HG03439 (cell line): ENCODE results near the gene VRK1.
"Not testable (repeated sequence)": the region's sequence is repeated elsewhere in the genome, so short reads cannot be mapped to it uniquely, and the experiment has no call there.

Source experiments
- ATAC-seq: cut with Tn5 transposase; IDR thresholded peaks from one replicate; pipeline ENCODE4 v1.9.1; 2021; ENCODE audit warnings: mild to moderate bottlenecking, moderate library complexity; ENCODE audit not compliant: unreplicated experiment

The VRK1 gene

DNA sequence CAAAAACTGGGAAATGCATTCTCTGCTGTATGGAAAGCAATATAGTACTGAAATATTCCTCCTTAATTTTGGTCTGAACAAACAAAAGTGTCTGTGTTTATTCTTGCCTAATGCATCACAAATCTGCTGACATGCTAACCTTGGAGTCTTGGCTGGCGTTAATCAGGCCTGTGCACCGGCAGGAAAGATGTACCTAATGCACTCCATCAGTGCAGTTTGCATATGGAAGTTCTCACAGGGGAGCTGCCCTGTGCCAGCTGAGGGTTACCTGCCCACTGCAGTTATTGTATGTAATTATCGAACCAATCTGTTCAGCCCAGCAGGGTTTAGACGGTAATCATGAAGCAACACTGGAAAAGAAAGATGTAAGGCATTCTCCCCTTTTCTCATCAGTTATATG lies 76.9 kb downstream of the VRK1 start:
- ATAC-seq: no peak

DNA sequence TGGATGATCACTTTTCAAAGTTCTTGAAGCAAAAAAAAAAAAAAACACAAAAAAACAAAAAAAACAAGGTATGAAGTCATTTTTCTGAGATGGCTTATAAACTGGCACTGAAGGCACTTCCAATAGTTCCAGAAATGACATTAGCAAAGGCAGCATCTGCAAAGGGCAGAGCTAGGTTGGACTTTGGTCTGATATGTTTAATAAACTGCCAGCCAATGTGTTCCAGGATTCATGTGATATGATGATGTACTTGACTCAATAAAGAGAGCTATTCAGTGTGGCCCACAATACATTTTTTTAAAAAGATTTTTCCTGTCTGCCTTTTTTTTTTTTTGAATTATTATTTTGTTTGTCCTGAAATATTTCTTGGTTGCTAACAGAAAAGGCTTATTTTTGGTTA lies 79.6 kb downstream of the VRK1 start:
- no peak for ATAC-seq

DNA sequence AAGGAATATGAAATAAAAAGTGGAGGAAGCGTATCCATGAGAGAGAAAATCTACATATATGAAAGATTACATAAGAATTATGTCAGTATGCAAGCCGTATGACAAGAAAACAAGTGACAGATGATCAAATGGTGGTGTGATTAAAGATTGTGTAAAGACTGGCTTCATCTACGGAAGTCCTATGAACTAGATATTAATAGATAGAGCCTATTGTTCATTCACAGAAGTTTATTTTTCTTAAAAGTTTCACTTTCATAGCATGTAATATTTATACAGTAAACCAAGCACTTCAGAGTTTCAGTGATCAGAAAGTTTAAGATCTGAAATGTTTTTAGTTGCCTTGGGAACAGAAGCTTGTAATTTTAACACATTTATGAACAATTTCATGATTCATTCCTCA lies 84.5 kb downstream of the VRK1 start:
- ATAC-seq: peak; percentile 53

DNA sequence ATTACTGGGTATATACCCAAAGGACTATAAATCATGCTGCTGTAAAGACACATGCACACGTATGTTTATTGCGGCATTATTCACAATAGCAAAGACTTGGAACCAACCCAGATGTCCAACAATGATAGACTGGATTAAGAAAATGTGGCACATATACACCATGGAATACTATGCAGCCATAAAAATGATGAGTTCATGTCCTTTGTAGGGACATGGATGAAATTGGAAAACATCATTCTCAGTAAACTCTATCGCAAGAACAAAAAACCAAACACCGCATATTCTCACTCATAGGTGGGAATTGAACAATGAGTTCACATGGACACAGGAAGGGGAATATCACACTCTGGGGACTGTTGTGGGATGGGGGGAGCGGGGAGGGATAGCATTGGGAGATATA lies 86.8 kb downstream of the VRK1 start:
- ATAC-seq: not testable (repeated sequence)

DNA sequence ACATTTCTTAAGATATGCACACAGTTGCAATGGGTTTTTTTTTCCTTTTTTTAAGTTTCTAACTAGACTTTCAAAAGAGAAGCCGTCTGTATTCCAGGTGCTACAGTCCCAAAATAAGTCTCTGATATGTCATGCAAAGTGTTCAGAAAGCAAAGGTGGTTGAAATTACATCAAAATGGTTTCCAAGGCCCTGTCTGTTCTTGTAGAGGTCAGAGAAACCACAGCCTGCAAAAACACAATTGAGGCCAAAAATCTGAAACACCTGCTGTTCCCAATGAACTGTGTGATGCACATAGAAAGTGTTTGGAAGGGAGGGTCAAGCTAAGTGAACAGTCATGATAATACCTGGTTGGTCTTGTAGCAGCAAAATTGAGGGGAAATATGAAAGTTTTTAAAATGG lies 91.0 kb downstream of the VRK1 start:
- peak; percentile 77 for ATAC-seq

DNA sequence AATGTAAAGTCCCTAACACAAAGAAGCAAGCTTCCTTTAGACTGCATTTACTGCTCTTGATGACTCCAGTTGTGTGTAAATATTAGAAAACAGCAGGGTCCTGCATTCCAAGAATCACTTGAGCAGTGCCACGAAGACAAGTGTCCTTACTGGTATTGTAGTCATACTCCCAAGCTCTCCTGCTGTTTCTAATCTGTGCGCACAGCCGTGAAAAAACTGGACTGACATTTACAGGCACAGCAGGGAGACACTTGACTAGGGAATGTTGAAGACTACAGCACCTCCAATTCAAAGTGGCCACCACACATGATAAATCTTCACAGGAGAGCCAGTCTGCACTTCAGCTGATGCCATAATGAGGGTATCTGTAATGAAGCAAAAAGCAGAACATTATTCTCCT lies 91.4 kb downstream of the VRK1 start:
- ATAC-seq: no peak

DNA sequence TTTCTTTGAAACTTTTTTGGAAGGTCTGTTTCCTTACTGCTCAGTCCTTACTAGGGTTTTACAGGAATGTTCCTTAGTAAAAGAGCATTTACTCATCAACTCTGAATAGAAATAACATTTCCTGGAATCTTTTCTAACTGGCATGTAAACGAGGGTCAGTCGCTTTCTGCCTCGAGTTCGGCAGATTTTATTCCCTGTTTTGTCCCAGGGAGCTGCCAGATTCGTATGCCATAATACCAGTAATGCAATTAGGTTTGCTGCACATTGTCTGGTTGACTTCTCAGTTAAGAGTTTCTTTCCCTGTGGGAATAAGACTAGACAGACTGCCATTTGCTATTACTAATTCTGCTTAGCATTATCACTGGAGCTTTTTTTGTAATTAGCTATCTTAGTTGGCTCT lies 91.9 kb downstream of the VRK1 start:
- ATAC-seq: no peak

DNA sequence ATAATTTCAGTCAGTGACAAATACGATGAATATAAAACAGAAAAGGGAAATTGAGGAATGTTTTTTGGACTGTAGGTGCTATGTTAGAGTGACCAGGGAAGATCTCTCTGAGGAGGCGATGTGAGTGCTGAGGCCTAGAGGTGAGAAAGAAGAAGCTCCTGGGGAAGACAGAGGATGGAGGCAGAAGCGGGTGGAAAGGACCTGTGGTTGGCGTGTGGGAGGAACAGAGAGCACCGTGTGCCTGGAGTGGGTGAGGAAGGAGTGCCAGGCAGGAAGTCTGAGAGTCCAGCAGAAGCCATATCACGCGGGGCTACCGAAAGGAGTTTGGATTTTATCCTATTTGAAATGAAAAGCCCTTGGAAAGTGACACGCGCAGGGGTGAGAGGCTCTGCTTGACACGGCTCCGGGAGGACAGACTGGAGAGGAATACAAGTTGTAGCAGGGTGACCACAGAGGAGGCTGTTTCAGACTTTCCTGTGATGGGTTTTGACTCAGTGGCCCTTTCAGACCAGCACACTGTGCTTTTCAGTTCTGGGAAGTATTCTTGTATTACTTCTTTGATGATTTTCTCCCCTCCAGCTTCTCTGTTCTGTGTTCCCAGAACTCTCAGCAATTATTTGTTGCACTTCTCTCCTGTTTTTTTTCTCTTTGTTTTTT lies 96.9 kb downstream of the VRK1 start:
- ATAC-seq: no peak

DNA sequence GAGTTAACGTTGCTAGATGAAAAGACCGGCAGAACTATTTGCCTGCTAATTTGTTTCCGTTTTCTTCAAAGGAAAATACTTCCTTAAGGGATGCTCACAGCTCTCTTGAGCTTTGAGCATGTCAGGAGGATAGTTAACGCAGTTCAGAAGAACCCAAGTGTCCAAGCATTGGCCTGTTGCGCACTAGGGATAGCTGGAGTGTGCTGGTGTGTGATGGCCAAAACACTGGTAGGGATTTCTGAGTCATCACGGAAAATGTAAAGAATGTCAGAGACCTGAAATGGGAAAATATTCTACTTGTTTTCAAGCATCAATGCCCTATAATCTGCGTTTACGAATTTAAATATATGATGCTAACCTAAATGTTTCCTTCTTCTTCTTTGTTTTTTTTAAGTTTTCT lies 97.8 kb downstream of the VRK1 start:
- ATAC-seq: no peak

DNA sequence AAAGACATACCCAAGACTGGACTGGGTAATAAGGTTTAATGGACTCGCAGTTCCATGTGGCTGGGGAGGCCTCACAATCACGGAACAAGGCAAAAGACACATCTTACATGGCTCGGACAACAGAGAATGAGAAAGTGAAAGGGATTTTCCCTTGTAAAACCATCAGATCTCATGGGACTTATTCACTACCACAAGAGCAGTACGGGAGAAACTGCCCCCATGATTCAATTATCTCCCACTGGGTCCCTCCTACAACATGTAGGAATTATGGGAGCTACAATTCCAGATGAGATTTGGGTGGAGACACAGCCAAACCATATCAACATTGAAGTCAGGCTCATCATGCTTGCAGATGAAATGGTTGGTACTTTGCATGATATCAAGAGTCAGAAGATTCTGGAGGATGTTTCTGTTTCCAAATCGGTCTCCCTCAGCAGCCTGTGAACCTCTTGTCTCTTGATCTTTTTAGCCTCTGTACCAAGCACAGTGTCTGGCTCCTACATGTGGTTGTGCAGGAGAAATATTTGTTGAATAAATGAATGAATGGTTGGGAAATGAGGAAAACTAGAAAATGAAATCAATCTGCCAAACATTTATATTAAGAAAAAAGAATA lies 98.6 kb downstream of the VRK1 start:
- peak; percentile 89 for ATAC-seq

DNA sequence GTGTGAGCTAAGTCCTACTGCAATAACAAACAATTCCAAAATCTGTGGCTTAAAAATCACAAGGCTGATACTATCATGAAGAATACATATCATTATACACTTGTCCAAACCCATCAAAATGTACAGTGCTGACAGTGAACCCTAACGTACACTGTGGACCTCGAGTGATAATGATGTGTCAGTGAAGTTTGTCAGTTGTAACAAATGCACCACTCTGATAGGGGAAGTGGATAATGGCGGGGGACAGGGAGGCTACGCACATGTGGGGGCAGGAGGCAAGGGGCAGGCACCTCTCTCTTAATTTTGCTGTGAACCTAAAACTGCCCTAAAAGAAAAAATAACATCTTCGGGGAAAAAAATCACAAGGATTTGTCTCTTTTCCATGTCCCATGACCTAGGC lies 100.0 kb downstream of the VRK1 start:
- no peak for ATAC-seq

DNA sequence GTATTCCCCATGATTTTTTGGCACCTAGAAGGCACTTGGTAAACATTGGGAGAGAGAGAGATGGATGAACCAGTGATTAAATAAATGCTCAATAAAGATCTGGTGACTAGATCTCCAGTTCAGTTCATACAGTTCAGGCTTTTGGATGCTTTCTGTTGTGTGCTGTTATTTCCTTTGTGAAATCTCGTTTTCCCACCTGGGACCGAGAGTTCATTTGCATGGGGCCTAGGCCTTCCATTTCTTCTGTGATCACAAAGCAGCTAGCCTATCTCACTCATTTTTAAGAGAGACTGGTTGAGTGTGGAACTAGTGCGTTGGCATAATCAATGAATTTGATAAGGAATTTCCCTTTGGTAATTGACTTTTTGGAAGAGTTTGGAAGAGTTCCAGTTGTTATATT lies 104.0 kb downstream of the VRK1 start:
- ATAC-seq: peak; percentile 77

DNA sequence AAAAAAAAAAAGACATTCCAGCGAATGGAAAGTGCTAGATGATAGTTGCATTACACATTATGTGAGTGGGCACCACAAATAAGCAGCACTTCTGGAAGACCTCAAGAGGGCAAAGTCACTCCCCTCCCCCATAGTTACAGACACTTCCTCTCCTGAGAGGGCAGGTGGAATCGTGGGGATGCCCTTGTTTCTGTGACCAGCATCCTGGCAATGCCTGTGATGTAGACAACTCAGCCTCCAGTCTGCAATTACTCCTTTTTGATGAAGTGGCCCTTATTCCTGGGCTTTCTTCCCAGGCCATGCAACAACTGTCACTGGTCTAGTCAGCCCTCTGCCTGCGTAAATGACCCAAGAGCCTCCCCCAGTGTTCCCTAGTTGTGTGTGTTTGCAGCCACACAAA lies 104.8 kb downstream of the VRK1 start:
- no peak for ATAC-seq

DNA sequence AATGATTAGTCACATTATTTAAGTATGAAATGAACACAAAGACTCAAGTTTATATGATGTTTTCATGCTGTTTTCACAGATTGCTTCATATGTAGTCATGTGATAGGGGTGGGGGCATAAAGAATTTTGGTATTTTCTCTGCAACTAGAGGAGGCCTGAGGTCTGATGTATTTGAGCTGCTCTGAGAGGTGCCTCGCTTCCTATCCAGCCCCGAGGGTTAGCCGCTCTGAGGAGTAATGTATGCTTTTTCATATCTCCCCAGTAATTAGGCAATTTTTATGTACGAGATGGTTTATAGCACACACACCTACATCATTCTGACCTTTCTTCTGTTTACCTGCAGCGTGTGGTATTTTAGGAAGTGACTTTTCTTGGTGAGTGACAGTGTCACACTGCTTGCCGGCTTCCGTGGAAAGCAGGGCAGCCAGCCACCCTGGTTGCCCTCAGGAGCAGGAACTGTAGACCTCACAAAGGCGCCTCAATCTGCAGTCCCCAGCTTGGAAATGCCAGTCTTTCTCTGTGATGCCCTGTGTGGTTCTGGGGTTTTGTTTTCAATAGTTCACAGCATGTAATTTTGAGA lies 106.4 kb downstream of the VRK1 start:
- ATAC-seq: no peak

DNA sequence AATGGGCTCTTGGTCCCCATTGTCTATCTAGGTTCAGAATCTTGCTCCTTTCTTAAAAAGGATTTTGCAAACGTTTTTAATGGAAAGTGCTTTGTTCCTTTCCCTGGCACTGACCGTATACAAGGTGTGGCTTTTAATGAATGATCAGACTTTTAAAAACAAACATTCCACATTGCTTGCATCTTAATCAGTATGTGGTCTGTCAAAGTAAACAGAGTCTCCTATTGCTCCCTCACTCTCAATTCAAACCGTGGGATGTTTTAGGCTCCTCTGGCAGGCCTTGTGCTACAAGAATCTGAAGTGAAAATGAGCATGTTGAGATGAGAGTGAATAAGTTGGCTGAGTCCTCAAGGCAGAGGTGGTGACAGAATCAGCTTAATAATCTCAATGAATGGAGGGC lies 107.0 kb downstream of the VRK1 start:
- no peak for ATAC-seq

DNA sequence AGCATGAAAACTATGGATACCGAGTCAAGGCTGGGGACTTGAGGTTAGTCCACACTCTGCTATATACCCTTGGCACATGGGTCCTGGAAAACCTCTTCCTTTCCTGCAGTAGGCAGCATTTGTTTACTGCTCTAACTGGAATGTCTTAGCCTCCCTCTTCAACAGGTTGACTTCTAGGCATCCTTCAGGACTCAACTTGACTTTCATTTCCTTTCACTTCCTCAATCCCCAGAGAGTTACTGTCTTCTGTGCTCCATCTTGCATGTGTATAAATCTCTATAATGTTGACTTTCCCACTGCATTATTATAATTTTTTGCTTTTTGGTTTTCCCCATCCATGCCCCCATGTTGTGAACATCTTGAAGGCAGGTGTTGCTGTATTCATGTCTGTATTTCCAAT lies 107.9 kb downstream of the VRK1 start:
- no peak for ATAC-seq

DNA sequence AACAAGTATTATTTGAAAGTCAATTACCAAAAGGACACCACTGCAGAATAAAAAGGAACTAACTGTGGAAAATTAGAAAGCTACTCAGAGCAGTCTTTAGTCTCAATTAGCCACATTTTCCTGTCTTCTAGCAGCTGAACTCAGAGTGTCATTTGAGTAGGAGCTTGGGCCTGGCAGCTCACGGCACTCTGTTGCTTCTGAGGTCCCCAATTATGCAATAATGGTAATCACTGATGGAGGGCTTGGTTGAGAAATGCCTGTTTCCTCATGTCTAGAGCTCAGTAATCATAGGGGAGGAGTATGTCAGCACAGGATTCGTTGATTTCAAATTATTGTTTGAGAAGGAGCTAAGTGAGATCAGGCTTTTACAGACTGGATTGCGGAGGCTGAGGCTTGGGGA lies 108.6 kb downstream of the VRK1 start:
- no peak for ATAC-seq

DNA sequence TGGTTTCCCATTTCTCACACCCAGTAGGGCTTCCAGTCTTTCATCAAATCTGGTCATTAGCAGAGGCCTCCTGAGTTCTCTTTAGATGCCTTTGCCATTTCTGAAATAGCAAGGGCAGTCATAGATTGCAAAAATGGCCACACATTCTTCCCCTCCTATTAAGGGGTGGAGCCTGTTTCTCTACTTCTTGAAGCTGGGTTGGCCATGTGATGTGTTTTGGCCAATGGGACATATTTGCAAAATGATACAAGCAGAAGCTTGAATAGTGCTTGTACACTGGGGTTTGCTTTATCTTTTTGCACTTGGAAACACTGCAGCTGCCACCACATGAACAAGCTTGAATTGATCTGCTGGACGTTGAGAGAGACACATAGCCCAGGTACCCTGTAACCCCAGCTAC lies 109.3 kb downstream of the VRK1 start:
- no peak for ATAC-seq

DNA sequence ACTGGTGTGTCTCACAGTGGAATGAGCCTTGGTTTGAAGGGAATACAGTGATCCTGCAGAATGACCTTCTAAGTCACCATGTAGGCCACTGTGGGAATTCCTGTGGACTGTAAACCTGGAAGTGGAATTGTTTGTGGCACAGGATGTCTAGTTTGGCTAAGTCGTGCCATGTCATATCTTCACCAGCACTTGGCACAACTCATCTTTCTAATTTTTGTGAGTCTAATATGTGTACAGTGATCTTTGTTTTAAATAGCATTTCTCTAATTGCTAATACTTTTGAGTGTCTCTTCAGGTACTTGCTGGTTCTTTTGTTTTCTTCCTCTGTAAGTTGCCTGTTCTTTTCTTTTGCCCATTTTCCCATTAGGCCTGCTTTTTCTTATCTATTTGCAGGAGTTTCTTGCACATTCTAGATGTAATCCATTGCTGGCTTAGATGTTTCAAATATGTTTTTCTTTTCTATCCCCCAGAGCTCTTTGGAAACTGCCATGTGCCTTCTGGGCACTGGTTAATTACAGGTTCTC lies 112.7 kb downstream of the VRK1 start:
- no peak for ATAC-seq

DNA sequence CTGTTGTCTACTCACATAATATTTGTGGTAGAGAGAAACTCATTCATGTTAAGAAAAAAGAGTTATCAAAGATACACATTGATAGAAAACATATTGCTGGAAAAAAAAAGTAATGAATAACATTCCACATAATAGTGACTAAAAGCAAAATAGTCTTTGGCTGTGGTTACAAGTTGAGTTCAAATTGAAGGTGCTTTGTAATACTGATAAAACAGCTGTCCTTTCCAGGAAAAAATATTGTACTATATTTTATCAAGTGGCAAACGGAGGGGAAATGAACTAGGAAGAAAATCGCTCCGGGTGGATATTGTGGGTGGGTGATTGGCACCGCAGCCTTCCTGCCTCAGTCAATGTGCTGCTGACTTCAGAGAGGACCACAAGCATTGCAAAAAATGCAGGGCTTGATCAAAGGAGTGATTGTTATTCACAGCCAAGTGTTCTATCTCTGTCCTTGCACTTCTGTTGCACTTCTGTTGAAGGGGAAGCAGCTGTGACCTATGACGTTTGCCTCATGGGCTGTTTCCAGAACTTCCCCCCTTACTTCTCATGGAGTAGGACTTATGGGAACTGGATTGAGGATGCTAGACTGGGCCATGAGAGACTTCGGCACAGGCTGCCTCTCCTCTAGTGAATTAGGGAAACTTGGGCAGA lies 114.4 kb downstream of the VRK1 start:
- ATAC-seq: no peak

DNA sequence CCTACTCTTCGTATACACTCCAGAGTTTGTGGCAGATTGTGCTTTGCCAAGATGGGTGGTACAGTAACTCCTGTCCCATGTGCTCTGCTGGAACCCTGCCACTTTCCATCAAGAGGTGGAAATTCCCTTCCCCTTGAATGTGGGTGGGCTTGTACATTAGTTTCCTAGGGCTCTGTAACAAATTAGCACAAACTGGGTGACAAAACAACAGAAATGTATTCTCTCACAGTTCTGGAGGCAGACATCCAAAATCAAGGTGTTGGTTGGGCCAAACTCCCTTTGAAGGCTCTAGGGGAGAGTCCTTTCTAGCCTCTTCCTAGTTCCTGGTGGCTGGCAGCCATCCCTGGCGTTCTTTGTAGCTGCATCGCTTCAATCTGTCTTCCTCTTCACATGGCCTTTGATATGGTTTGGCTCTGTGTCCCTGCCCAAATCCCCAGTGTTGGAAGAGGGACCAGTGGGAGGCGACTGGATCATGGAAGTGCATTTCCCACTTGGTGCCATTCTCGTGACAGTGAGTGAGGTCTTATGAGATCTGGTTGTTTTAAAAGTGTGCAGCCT lies 117.5 kb downstream of the VRK1 start:
- no peak for ATAC-seq

DNA sequence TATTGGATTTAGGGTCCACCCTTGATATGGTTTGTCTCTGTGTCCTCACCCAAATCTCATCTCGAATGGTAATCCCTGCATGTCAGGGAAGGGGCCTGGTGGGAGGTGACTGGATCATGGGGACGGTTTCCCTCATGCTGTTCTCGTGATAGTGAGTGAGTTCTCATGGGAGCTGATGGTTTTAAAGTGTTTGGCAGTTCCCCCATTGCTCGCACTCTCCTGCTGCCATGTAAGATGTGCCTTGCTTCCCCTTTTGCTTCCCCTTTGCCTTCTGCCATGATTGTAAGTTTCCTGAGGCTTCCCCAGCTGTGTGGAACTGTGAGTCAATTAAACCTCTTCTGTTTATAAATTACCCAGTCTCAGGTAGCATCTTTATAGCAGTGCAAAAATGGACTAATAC lies 118.3 kb downstream of the VRK1 start:
- ATAC-seq: no peak
